ENCODE data around the gene ALX4. TPM values are rescaled to one million over a fixed set of nuclear protein-coding genes. Genes with fewer than 3 reads are reported as not detected.
A peak's percentile ranks its signal among the peaks of the same experiment; 100 is the strongest.

The ALX4 gene
- 1 to 10 TPM in 9 of 12 donors, under 1 TPM in 2, not detected in 1; 0.62 to 4.3 (median 2.1) TPM for polyA plus RNA-seq (ENCODE audit: insufficient read length in 12 of 12)
- long read RNA-seq, donor 1: 0 reads
- long read RNA-seq, donor 2: 0 reads
- long read RNA-seq, donor 3: 0 reads
- long read RNA-seq, donor 4: 0 reads
- long read RNA-seq, donor 5: 0 reads
- long read RNA-seq, donor 6: 0 reads
- long read RNA-seq, donor 7: 0 reads
- long read RNA-seq, donor 8, full-length matches to known transcripts: 2 of 2 reads
- long read RNA-seq, donor 8, partial matches to known transcripts: 0 of 2 reads
- long read RNA-seq, donor 8, other reads (novel, unspliced or antisense): 0 of 2 reads
- long read RNA-seq, donor 9, full-length matches to known transcripts: 1 of 1 reads
- long read RNA-seq, donor 9, partial matches to known transcripts: 0 of 1 reads
- long read RNA-seq, donor 9, other reads (novel, unspliced or antisense): 0 of 1 reads
- long read RNA-seq, donor 10, full-length matches to known transcripts: 2 of 2 reads
- long read RNA-seq, donor 10, partial matches to known transcripts: 0 of 2 reads
- long read RNA-seq, donor 10, other reads (novel, unspliced or antisense): 0 of 2 reads
- long read RNA-seq, donor 11: 0 reads

DNA sequence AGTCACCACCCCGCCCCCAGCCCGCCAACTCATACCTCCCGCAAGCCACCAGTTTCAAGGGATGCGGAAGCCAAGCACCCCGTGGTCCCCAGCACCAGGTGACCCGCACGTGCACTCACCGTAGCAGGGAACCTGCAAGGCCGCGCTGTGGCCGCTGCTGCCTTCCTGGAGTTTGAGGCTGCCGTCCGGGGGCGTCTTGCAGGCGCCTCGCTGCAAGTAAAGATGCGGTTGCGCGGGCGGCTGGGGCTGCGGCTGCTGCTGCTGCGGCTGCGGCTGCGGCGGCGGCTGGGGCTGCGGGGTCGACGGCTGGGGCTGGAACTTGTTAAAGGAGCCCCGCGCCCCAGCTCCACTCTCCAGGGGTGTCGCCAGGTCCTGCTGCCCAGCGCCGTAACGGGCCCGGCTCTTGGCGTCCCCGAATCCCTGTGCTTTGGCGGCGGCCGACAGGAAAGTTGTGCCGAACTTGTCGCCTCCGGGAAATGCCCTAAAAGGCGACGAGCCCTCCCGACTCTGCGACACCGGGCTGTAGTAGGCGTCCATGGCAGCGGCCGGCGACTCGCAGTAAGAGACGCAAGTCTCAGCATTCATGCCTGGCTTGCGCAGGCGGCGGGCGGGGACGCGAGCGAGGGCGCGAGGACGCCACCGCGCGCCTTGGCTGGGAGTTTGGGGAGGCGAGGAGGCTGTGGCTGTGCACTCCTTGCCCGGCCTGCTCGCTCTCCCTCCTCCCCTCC, at the start of gene ALX4:
ALX4 (minus strand) TSS at position 662 of the 728 bp plus-strand sequence; CDS start at position 585, 77 bp downstream.
- DNase-seq: peak; percentile 76

- DNase-seq: no peak
Measured at GRCh38 chr11:44359162-44359561, 49.2 kb upstream of the ALX4 start.

DNA sequence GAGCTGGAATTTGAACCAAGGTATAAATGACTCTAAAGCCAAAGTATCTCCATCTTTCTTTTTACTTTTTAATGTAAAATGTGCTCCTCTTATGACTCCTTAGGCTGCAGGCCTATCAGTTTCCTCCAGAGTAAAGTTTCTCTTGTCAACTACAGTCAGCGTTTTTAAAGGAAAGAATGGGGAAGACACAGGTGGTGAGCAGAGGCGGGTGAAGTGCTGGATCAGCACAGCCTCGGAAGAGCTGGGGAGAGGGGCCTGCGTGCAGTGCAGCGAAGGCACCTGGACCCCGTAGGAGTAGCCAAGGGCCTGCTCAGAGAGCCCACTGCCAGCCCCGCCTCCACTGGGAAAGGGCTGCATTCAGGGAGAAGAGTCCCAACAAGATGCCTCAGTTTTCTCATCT, 48.8 kb upstream of the ALX4 start:
- DNase-seq: no peak

- no peak for DNase-seq
Measured at GRCh38 chr11:44357711-44358110, 47.8 kb upstream of the ALX4 start.

DNA sequence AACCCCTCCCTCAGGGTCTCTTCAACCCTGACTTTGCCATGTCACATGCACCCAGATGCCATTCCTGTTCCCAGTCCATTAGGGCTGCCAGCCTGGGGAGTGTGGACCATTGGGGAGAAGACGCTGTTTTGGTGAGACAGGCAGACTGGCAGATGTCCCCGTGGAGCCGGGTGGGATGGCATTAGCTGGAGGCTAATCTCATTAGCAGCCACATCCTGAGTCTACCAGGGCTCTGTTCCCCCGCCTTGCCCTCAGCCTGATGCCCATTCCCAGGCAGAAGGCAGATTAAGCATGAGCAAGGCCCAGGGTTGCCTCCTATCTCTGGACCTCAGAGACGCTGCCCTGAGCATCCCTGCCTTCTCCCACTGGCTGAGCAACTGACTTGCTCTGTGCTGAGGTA, 46.4 kb upstream of the ALX4 start:
- no peak for DNase-seq

GRCh38 chr11:44351898-44352498, 42.1 kb upstream of the ALX4 start:
- no peak for DNase-seq

DNA sequence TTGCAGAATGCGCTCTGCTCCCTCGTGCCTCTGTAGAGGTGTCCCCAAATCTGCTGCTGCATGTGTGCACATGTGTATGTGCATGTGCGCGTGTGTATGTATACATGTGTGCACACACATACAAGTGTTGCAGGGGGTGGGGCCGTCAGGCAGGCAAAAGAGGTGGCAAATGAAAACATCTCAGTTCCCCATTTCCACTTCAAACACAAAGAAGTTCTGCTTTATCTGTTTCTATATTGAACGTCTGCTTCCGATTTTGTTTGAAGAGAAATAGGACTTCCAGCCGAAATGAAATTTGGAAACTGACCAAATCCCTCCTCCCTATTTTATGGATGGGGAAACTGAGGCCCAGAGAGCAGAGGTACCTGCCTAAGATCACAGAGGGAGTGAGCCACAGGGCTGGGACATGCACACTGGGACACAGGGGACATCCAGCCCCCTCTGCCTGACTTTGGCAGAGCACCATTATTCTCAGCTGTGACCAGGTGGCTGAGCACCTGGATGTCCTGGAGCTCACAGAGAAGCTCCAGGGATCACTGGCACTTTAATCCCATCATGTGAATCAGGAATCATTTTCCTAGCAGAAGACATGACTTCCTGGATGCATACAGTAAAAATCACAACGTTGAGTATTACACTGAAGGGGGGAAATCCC, 41.2 kb upstream of the ALX4 start:
- DNase-seq: no peak

- DNase-seq: no peak
Measured at GRCh38 chr11:44349328-44349727, 39.4 kb upstream of the ALX4 start.

DNA sequence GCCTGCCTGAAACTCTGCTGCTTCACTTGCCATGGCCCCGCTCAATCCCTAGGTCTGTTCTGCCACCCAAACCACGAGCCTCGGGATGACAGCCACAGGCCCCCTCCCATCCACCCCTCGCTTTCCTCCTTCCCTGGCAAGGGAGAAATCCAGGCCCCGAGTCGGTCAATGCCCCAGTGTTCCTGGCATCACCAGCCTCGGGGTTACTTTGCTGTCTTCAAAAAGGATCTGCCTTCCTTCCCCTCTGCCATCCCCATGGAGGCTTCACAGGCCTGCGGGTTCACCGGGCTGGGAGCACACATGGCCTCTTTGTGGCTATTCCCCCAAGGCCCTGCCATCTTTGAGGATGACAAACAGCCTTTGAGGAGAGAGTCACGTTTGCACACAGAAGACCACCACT, 38.8 kb upstream of the ALX4 start:
- no peak for DNase-seq

DNA sequence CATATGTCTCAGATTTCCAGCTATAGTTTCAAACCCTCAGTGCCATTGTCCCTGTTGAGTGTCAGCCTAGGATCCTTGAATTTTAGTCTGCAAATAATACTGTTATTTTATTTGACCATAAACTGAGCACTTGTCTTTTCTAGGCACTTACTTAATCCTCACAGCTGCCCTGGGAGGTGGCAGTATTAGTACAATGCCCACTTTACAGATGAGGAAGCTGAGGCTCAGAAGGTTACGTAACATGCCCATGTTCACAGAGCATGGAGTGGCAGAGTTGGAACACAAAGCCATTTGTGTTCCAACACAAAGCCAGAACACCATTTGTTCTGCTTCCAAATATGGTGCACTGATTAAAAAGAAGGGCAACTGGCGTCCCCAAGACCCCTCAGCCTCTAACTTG, 38.2 kb upstream of the ALX4 start:
- no peak for DNase-seq

DNA sequence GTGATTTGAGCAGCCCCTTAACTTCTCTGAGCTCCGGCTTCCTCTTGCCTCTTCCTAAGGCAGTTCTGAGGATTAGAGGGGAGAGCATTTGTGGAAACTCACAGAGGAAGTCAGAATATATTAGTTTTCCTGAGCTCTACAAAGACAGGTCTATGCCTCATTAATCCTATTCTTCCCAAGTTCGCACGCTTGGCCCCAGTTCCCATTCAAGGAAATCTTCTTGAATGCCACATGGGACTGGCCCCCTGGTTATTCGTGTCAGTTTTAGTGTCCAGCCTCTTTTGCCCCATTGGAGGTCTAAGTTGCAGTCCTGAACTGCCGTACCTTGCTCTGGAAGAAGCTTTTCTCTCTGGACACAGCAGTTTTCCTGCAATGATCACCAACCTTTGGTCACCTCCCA, 37.6 kb upstream of the ALX4 start:
- DNase-seq: no peak

DNA sequence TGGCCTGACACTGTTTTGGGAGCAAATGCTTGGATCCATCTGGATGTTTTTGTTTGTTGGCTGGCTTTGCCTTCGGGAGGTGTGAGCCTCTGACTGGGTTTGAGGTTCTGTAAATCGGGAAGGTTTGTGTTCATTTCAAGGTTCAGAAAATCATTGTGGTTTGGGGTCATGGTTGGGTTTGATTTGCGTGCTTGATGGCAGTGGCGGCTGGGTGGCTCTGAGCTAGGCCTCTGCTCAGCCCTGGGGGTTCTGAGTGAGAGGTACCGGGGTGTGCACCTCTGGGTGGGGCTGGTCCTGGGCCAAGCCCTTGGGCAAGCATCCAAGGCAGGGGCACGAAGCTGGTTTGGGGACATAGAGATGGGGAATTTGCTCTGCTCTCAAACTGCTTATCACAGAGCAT, 37.0 kb upstream of the ALX4 start:
- DNase-seq: no peak

GRCh38 chr11:44345781-44346180, 35.8 kb upstream of the ALX4 start:
- DNase-seq: no peak

DNA sequence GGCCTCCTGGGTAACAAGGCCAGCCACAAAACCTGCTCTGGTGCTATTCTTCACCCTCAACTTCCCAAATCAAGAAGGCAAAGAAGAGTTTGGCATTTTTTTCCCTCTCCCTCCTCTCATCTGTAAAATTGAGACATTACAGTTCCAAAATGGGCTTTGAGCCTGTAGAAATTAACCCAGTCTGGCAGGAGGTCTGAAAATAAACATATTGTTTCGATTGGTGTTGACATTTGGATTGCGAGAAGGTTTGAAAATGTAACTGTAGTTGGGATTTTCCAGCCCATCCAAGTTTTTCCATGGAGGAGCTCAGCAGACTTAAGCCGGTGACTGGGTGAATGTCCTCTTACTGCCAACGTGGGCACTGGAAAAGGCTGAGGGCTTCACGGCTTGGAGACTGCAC, 35.0 kb upstream of the ALX4 start:
- DNase-seq: no peak

DNA sequence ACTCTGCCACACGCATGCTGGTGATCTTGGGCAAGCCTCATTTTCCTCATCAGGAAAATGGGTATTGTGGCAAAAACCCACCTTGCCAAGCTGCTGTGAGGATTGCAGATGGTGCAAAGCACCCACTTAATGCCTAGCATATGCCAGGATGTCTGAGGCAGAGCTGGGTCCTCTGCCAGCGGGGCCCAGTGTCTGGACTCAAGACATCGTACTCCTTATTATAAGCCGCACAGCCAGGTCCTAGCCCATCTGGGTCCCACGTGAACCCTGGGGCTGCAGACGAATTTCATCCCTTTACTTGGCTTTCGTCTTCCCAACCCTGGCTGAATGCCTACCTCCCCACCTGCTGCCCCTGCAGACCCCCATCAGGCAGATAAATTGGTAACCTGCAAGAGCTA, 34.5 kb upstream of the ALX4 start:
- no peak for DNase-seq

DNA sequence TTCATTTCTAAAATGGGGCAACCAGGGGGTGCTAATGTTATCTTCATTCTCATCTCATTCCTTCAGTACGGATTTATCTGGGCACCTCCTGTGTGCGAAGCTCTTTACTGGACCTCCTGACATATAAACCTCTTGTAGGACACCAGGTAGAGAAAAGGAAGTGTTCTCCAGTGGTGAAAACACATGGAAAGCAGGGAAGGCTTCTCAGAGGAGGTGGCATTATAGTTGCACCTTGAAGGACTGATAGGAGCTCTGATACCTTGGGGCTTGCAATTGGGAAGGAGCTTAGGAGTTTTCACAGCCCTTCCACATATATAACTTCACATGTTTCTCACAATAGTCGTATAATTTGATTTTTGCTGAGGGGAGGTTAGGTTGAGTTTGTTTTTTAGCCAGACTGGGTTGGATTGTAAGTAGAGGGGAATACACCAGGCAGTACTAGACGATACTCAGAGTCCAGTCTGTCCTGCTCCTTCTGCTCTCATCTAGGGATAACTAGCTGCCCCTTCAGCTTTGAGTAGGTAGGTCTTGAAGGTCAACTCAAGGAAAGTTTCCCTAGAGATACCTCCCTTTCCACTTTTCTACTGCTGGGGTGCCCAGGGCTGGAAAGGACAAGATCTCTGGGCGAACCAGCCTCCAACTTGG, 34.0 kb upstream of the ALX4 start:
- no peak for DNase-seq

GRCh38 chr11:44342616-44343015, 32.7 kb upstream of the ALX4 start:
- DNase-seq: no peak

- no peak for DNase-seq
Measured at GRCh38 chr11:44340656-44341055, 30.7 kb upstream of the ALX4 start.

DNA sequence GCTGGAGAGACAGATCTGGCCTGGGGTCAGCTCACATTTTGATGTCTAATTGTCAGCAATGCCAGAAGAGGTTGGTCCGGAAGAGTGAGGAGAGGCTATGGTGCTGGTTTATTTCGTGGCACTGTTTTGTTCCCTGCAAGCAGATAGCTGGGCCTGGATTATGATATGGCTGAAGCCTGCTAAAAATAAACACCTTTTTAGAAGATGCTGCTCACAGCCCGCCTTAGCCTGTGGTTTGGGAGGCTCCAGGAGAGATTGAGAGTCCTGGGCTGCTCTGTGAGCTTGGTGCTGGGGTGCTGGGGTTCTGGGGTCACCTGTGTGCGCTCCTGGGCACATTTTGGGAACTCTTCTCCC, 29.6 kb upstream of the ALX4 start:
- no peak for DNase-seq

DNA sequence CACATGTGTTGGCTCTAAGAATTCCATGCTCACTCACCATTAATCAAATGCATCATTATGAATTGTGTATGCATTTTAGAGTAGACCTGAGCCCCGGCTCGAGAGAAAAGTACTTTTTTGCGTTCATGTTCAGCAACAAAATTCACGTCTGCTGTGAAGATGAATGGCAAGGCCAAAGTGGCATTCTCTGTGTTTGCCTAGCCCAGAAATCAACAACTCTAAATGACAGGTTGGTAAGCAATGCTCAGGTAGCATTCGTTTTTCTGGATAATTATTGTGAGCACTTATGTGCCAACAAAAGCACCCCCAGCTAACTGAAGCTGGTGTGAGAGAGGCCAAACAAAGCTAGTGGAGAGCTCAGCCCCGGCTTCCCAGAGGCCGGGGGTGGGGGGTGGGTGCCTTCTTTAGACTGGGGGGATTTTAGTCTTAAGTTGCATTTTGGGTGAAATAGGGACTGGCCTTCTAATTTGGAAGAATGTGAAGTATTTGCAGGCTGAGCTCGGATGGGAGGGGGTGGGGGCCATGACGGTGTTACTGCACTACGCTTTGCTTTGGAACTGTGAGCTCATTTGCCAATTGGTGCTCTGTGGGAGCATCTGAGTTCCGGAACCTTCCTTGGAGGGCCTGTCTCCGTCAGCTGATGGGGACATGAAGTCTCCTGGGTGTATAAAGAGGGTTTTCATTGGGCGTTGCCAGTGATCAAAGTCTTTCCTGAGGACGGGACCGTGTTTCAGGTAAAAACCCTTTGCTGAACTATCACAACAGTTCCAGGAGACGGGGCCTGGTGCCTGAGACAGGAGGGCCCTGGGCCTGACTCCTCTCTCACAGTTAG, 29.0 kb upstream of the ALX4 start:
- DNase-seq: no peak

GRCh38 chr11:44338026-44338425, 28.1 kb upstream of the ALX4 start:
- DNase-seq: no peak
